ENCODE results near the gene ASIC4. TPM values are rescaled to one million over a fixed set of nuclear protein-coding genes. Genes with fewer than 3 reads are reported as not detected.

ASIC4 gene
- polyA plus RNA-seq, 3 donors = not detected

- peaks cover 0 to 2% (median 0%) of the 10 kb centered on the region in 7 donors for H3K9me3 Mint-ChIP-seq
- no peak overlapping the region for H3K4me2 ChIP-seq (replicated peaks; ENCODE audit: extremely low read depth, low read length, poor library complexity, severe bottlenecking)
- intact Hi-C loops (cut with micrococcal nuclease) = loop anchor here (5.0 kb wide), 3 partner anchors 37 to 77 kb away; partner anchors contain the start of gene GMPPA (in 1 of the 2)
- no peak overlapping the region for H3K27ac ChIP-seq (ENCODE audit: low read depth in 1 of 2, low read length in 2 of 2)
- H3K4me1 ChIP-seq (ENCODE audit: control insufficient read depth in 1 of 2, insufficient read depth in 2 of 2, low read length in 2 of 2) = no peaks in the 10 kb centered on the region
- H3K36me3 Mint-ChIP-seq = no peaks in the 10 kb centered on the region
- H3K4me1 Mint-ChIP-seq = no peaks in the 10 kb centered on the region
- no peaks in the 10 kb centered on the region for H4K20me1 ChIP-seq (ENCODE audit: insufficient read depth, low read length)
- no peak overlapping the region for H3K4me3 ChIP-seq (replicated peaks in 1 of 3; ENCODE audit: low read depth in 2 of 3, low read length in 3 of 3)
- H3K9me3 ChIP-seq (replicated peaks in 1 of 2; ENCODE audit: control insufficient read depth in 1 of 2, insufficient read depth in 1 of 2, low read length in 2 of 2) = no peaks in the 10 kb centered on the region
- H3K4me3 Mint-ChIP-seq = no peak overlapping the region
- no peak for DNase-seq
- 100% methylated on average over 2 of the region's 6 CpGs for WGBS (ENCODE audit: insufficient coverage)
- TF ChIP-seq CTCF (IDR thresholded peaks at IDR 0.05) = no peak
- no peaks in the 10 kb centered on the region for H3K79me2 ChIP-seq (ENCODE audit: insufficient read depth, low read length)
- no peak overlapping the region for H3K27ac Mint-ChIP-seq
- H3K9ac ChIP-seq (ENCODE audit: insufficient read depth, low read length, poor library complexity, severe bottlenecking) = no peak overlapping the region
- H2AFZ ChIP-seq (ENCODE audit: insufficient read depth, low read depth, low read length, poor library complexity, severe bottlenecking) = no peak overlapping the region
- H3K27me3 Mint-ChIP-seq (ENCODE audit: low read depth in 3 of 3) = peaks cover 29 to 31% (median 30%) of the 10 kb centered on the region in 3 donors
- H3K36me3 ChIP-seq (replicated peaks in 1 of 2; ENCODE audit: control insufficient read depth in 1 of 2, insufficient read depth in 2 of 2, low read length in 2 of 2) = no peaks in the 10 kb centered on the region
- peaks cover 6 to 12% of the 10 kb centered on the region in 2 donors for H3K27me3 ChIP-seq (ENCODE audit: control insufficient read depth in 2 of 2, insufficient read depth in 2 of 2, low read length in 2 of 2)
Measured at GRCh38 chr2:219533930-219534661, 19.8 kb downstream of the ASIC4 start.

- Mint-ChIP-seq H3K4me1 (no peaks in the 10 kb centered on the region), H3K4me3 (no peak overlapping the region)
- no peak for DNase-seq
Measured at GRCh38 chr2:219536425-219536824, 22.1 kb downstream of the ASIC4 start.

More at GRCh38 chr2:219536425-219536824, 22.1 kb downstream of the ASIC4 start:
- Mint-ChIP-seq H3K36me3 (no peaks in the 10 kb centered on the region), H3K27me3 (ENCODE audit: low read depth in 3 of 3) (peaks cover 12 to 19% (median 17%) of the 10 kb centered on the region in 3 donors), H3K9me3 (peaks cover 0 to 2% (median 0%) of the 10 kb centered on the region in 7 donors), H3K27ac (no peak overlapping the region)
- H3K36me3 ChIP-seq (replicated peaks in 1 of 2; ENCODE audit: control insufficient read depth in 1 of 2, insufficient read depth in 2 of 2, low read length in 2 of 2) = no peaks in the 10 kb centered on the region
- H3K79me2 ChIP-seq (ENCODE audit: insufficient read depth, low read length) = no peaks in the 10 kb centered on the region
- TF ChIP-seq CTCF (IDR thresholded peaks at IDR 0.05) = no peak
- H4K20me1 ChIP-seq (ENCODE audit: insufficient read depth, low read length) = no peaks in the 10 kb centered on the region
- no peaks in the 10 kb centered on the region for H3K9me3 ChIP-seq (replicated peaks in 1 of 2; ENCODE audit: control insufficient read depth in 1 of 2, insufficient read depth in 1 of 2, low read length in 2 of 2)
- H3K9ac ChIP-seq (ENCODE audit: insufficient read depth, low read length, poor library complexity, severe bottlenecking) = no peak overlapping the region
- H3K4me2 ChIP-seq (replicated peaks; ENCODE audit: extremely low read depth, low read length, poor library complexity, severe bottlenecking) = no peak overlapping the region
- peaks cover under 1% of the 10 kb centered on the region in 2 donors for H3K4me1 ChIP-seq (ENCODE audit: control insufficient read depth in 1 of 2, insufficient read depth in 2 of 2, low read length in 2 of 2)
- peaks cover 0 to 9% of the 10 kb centered on the region in 2 donors for H3K27me3 ChIP-seq (ENCODE audit: control insufficient read depth in 2 of 2, insufficient read depth in 2 of 2, low read length in 2 of 2)
- no peak overlapping the region for H3K27ac ChIP-seq (ENCODE audit: low read depth in 1 of 2, low read length in 2 of 2)
- H2AFZ ChIP-seq (ENCODE audit: insufficient read depth, low read depth, low read length, poor library complexity, severe bottlenecking) = no peak overlapping the region
- no peak overlapping the region for H3K4me3 ChIP-seq (replicated peaks in 1 of 3; ENCODE audit: low read depth in 2 of 3, low read length in 3 of 3)
- intact Hi-C loops (cut with micrococcal nuclease) = no loop called here
- 87% methylated on average over 14 of the region's 16 CpGs for WGBS (ENCODE audit: insufficient coverage)
